HepG2 (cell line): ENCODE results near the gene AADACL2. TPM values are rescaled to one million over a fixed set of nuclear protein-coding genes. Genes with fewer than 3 reads are reported as not detected.

Source experiments
- ATAC-seq: fragments of 200-7000 bp; cut with Tn5 transposase; 3 replicates; pipeline ENCODE4 v1.9.1; 2020; ENCODE audit warnings: mild to moderate bottlenecking, moderate library complexity
- BruUV-seq: library from RNA; stranded (reverse); fragments of 400-500 nt; replicated peaks from 2 replicates; lab custom pipeline; 2021; lab: Mats Ljungman, UMichigan
- CTCF ChIA-PET: fragments of 300-600 bp; formaldehyde crosslinking; extraction: SDS; loops from one replicate; lab custom pipeline; 2021; ENCODE audit warnings: low total read pairs, inconsistent platforms, low intra/inter-chr PET ratio; lab: Yijun Ruan, JAX
- POLR2A ChIA-PET: fragments of 350-600 bp; sonication (Branson Sonifier 250); formaldehyde crosslinking; loops from one replicate; lab custom pipeline; 2020; ENCODE audit warnings: antibody characterized with exemption, inconsistent platforms; lab: Yijun Ruan, JAX
- DNase-seq: peaks from one replicate; pipeline ENCODE4 v3.0.0-alpha.2; 2015; ENCODE audit warnings: low spot score
- FAIRE-seq: peaks from 3 replicates; lab custom pipeline; 2011; peaks lifted over from hg19 to GRCh38; lab: Jason Lieb, UNC
- H2AFZ ChIP-seq: one replicate; pipeline ENCODE4 v1.6.1; 2011; ENCODE audit warnings: low read length, inconsistent platforms
- H3K27ac ChIP-seq: fragments of 300-600 bp; 3 replicates; pipeline ENCODE4 v1.8.0; 2011; ENCODE audit warnings: mixed run types, mild to moderate bottlenecking, mixed read lengths, low read length, inconsistent platforms; ENCODE audit not compliant: insufficient read depth; ENCODE audit errors: extremely low read length
- H3K27me3 ChIP-seq, 2 experiments: fragments of 200-600 bp in 1 of 2; 2 replicates in 1 of 2; 3 replicates in 1 of 2; pipeline versions ENCODE4 v1.6.0 to v1.8.0; 2011; ENCODE audit warnings: low read length in 2 of 2, mild to moderate bottlenecking in 2 of 2, moderate library complexity in 2 of 2, inconsistent platforms in 1 of 2; ENCODE audit not compliant: insufficient read depth in 2 of 2, control insufficient read depth in 1 of 2
- H3K36me3 ChIP-seq, 2 experiments: fragments of 200-600 bp in 1 of 2; replicated peaks in 1 of 2; 2 replicates in 1 of 2; 3 replicates in 1 of 2; pipeline versions ENCODE4 v1.5.1 to v1.8.0; 2011; ENCODE audit warnings: low read length in 2 of 2, inconsistent platforms in 1 of 2; ENCODE audit not compliant: insufficient read depth in 2 of 2, control insufficient read depth in 1 of 2
- H3K4me1 ChIP-seq: 2 replicates; pipeline ENCODE4 v1.5.1; 2012; ENCODE audit warnings: low read length, inconsistent platforms; ENCODE audit not compliant: insufficient read depth
- H3K4me2 ChIP-seq: 2 replicates; pipeline ENCODE4 v1.6.0; 2011; ENCODE audit warnings: low read depth, low read length, inconsistent platforms
- H3K4me3 ChIP-seq, 3 experiments: fragments of 200-600 bp in 1 of 3; sonication (generic), shearing (Covaris generic) in 1 of 3; replicated peaks in 1 of 3; 2 replicates each; pipeline ENCODE4 v1.5.1; 2011 to 2016; ENCODE audit warnings: low read length in 3 of 3, inconsistent platforms in 2 of 3, low read depth in 2 of 3, mild to moderate bottlenecking in 2 of 3, control low read depth in 1 of 3, mixed read lengths in 1 of 3; ENCODE audit not compliant: insufficient read depth in 1 of 3
- H3K79me2 ChIP-seq: one replicate; pipeline ENCODE4 v1.6.1; 2011; ENCODE audit warnings: low read length, inconsistent platforms; ENCODE audit not compliant: insufficient read depth
- H3K9ac ChIP-seq: 2 replicates; pipeline ENCODE4 v1.6.0; 2011; ENCODE audit warnings: mild to moderate bottlenecking, low read depth, low read length, inconsistent platforms; ENCODE audit not compliant: insufficient read depth
- H3K9me3 ChIP-seq: 2 replicates; pipeline ENCODE4 v1.5.1; 2012; ENCODE audit warnings: mild to moderate bottlenecking, low read length
- H4K20me1 ChIP-seq: 2 replicates; pipeline ENCODE4 v1.6.0; 2011; ENCODE audit warnings: inconsistent platforms, mild to moderate bottlenecking, low read length, moderate library complexity; ENCODE audit not compliant: insufficient read depth
- SIN3B ChIP-seq: fragments of 150-350 bp; IDR thresholded peaks from 2 replicates; pipeline ENCODE4 v1.6.1; 2014; ENCODE audit warnings: low read length
- ZBTB49 ChIP-seq: sonication (generic); formaldehyde crosslinking; IDR thresholded peaks from 2 replicates; pipeline ENCODE4 v1.4.0; 2020; ENCODE audit warnings: missing genetic modification reagents, borderline replicate concordance
- ZNF225 ChIP-seq: sonication (generic); formaldehyde crosslinking; IDR thresholded peaks from 2 replicates; pipeline ENCODE4 v1.4.0; 2020; ENCODE audit warnings: mild to moderate bottlenecking, missing genetic modification reagents
- ZNF839 ChIP-seq: sonication (generic); formaldehyde crosslinking; IDR thresholded peaks from 2 replicates; pipeline ENCODE4 v1.4.0; 2020; ENCODE audit warnings: missing genetic modification reagents, mild to moderate bottlenecking, borderline replicate concordance
- WGBS: methylation state at CpG from one replicate; pipeline ENCODE4 v1.1.6; 2017; ENCODE audit warnings: low lambda C conversion rate; 5-methylcytosine and 5-hydroxymethylcytosine counted together
- in situ Hi-C: cut with HindIII; loops from 2 replicates; pipeline ENCODE4 v1.10.0; 2017; ENCODE audit warnings: low pct_unique_long_range_greater_than_20kb; ENCODE audit not compliant: extremely low pct_ligation_motif_present
- intact Hi-C: fragments of 100-400 bp; cut with micrococcal nuclease; formaldehyde crosslinking; loops from one replicate; pipeline ENCODE4 v1.10.0; 2022; ENCODE audit not compliant: unreplicated experiment
- polyA plus RNA-seq, 8 experiments: library from polyadenylated mRNA; depleted of rRNA in 3 of 8; stranded (reverse) in 7 of 8; unstranded in 1 of 8; fragments of >200 nt; fragmentation: Illumina TruSeq in 4 of 8; extraction: Trizol in 4 of 8; gene quantifications; 2 replicates each; pipeline versions ENCODE4 v1.2.1 to v1.2.3, GENCODE V29; 2011 to 2016; ENCODE audit warnings: low read depth in 4 of 8, missing spikeins in 1 of 8, mixed read lengths in 1 of 8; ENCODE audit not compliant: insufficient read depth in 1 of 8
- total RNA-seq, 5 experiments: library from RNA; depleted of rRNA; stranded (reverse); fragments of >200 nt; fragmentation: Illumina TruSeq; extraction: Trizol; gene quantifications; 2 replicates each; pipeline ENCODE4 v1.2.3, GENCODE V29; 2016; ENCODE audit warnings: low read depth in 1 of 5
- TF ChIP-seq, protein P1 (sequence below): sonication (generic); formaldehyde crosslinking; IDR thresholded peaks from 2 replicates; pipeline ENCODE4 v1.5.0; 2020; ENCODE audit warnings: mild to moderate bottlenecking, missing genetic modification reagents, moderate library complexity

AADACL2 gene
- total and polyA plus RNA-seq, 2 of the 13 experiments (the other 11 are each of a cell fraction or from before 2014, with no cell fraction given): not detected

DNA sequence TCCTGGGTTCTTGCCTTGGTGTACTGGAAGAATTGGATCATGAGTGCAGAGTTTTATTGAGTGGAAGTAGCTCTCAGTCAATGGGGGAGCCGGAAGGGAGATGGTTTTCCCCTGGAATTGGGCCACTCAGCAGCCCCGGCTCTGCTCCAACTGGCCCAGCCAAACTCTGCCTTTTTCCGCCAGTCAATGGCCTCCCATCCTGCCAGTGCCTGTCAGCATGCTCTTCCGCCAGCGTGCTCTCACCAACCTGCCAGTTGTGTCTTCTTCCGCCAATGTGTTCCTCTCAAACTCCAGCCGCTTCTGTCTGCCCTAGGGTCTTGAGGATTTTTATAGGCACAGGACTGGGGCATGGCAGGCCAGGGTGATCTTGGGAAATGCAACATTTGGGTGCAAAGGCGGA is 12.4 kb upstream of the AADACL2 start:
- H3K27me3 ChIP-seq: peaks cover 0 to 1% of the 10 kb centered on the region in 2 experiments; a peak in 2 of 5 replicates
- in situ Hi-C loops: no loop called here
- no TSS peak for BruUV-seq
- DNase-seq (no peak), ATAC-seq (no peak), FAIRE-seq (no peak)
- peaks cover 7% of the 10 kb centered on the region for H3K4me1 ChIP-seq
- H3K79me2 ChIP-seq: no peaks in the 10 kb centered on the region
- no peaks in the 10 kb centered on the region for H4K20me1 ChIP-seq
- no peak overlapping the region for H2AFZ ChIP-seq
- H3K9me3 ChIP-seq: no peaks in the 10 kb centered on the region
- TF ChIP-seq ZNF839 (CRISPR knock-in tag) (no peak), SIN3B (no peak), ZNF225 (CRISPR knock-in tag) (no peak), ZBTB49 (CRISPR knock-in tag) (no peak)
- TF ChIP-seq, protein P1, sequence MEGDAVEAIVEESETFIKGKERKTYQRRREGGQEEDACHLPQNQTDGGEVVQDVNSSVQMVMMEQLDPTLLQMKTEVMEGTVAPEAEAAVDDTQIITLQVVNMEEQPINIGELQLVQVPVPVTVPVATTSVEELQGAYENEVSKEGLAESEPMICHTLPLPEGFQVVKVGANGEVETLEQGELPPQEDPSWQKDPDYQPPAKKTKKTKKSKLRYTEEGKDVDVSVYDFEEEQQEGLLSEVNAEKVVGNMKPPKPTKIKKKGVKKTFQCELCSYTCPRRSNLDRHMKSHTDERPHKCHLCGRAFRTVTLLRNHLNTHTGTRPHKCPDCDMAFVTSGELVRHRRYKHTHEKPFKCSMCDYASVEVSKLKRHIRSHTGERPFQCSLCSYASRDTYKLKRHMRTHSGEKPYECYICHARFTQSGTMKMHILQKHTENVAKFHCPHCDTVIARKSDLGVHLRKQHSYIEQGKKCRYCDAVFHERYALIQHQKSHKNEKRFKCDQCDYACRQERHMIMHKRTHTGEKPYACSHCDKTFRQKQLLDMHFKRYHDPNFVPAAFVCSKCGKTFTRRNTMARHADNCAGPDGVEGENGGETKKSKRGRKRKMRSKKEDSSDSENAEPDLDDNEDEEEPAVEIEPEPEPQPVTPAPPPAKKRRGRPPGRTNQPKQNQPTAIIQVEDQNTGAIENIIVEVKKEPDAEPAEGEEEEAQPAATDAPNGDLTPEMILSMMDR: no peak
- no peak overlapping the region for H3K27ac ChIP-seq
- no peak overlapping the region for H3K9ac ChIP-seq
- WGBS: 65% methylated on average over 5 of the region's 8 CpGs
- no peak overlapping the region for H3K4me3 ChIP-seq
- ChIA-PET POLR2A (no interaction called here), CTCF (no interaction called here)
- H3K36me3 ChIP-seq: no peaks in the 10 kb centered on the region
- no peak overlapping the region for H3K4me2 ChIP-seq
- intact Hi-C loops: no loop called here
